ENCODE measurements around the gene TBC1D21. TPM values are rescaled to one million over a fixed set of nuclear protein-coding genes. Genes with fewer than 3 reads are reported as not detected.

Gene TBC1D21
- total RNA-seq, 1 donor from 2014 or later, result not detected

- no peak for TF ChIP-seq CTCF (IDR thresholded peaks at IDR 0.05; ENCODE audit: insufficient read depth, low read depth, low read length)
- no peak for TF ChIP-seq EZH2 (IDR thresholded peaks at IDR 0.05; ENCODE audit: insufficient read depth, low read length)
- Mint-ChIP-seq H3K4me3 (ENCODE audit: unreplicated experiment) (no peak overlapping the region), H3K36me3 (ENCODE audit: low read depth, unreplicated experiment) (peaks cover 9% of the 10 kb centered on the region), H3K4me1 (ENCODE audit: low read depth, unreplicated experiment) (no peaks in the 10 kb centered on the region), H3K27me3 (ENCODE audit: low read depth, unreplicated experiment) (peaks cover 68% of the 10 kb centered on the region), H3K27ac (ENCODE audit: unreplicated experiment) (no peak overlapping the region), H3K9me3 (ENCODE audit: unreplicated experiment) (peaks cover 11% of the 10 kb centered on the region)
- no peaks in the 10 kb centered on the region for H4K20me1 ChIP-seq (ENCODE audit: insufficient read depth, low read length)
- no peak for FAIRE-seq
- H3K4me1 ChIP-seq (ENCODE audit: insufficient read depth, low read length), result no peaks in the 10 kb centered on the region
- H2AFZ ChIP-seq (ENCODE audit: low read depth, low read length), result no peak overlapping the region
- no peak for DNase-seq (ENCODE audit: low read depth)
- H3K36me3 ChIP-seq (ENCODE audit: insufficient read depth, low read length), result no peaks in the 10 kb centered on the region
- no peaks in the 10 kb centered on the region for H3K79me2 ChIP-seq (ENCODE audit: insufficient read depth, low read length)
- no peaks in the 10 kb centered on the region for H3K9me3 ChIP-seq (ENCODE audit: insufficient read depth, low read depth, low read length)
- no peak overlapping the region for H3K4me3 ChIP-seq (ENCODE audit: insufficient read depth, low read depth, low read length)
- no peak overlapping the region for H3K27ac ChIP-seq (ENCODE audit: low read depth, low read length)
- no peak overlapping the region for H3K4me2 ChIP-seq (ENCODE audit: low read length)
- H3K9ac ChIP-seq (ENCODE audit: low read length), result no peak overlapping the region
- peaks cover 8% of the 10 kb centered on the region for H3K27me3 ChIP-seq (ENCODE audit: insufficient read depth, low read length)
These were observed 15.1 kb downstream of the TBC1D21 start for GRCh38 chr15:73888224-73889041.

GRCh38 chr15:73889053-73889761 is 15.8 kb downstream of the TBC1D21 start:
- Histone ChIP-seq H3K27me3 (ENCODE audit: insufficient read depth, low read length) (peaks cover 8% of the 10 kb centered on the region), H3K36me3 (ENCODE audit: insufficient read depth, low read length) (no peaks in the 10 kb centered on the region), H3K4me3 (ENCODE audit: insufficient read depth, low read depth, low read length) (no peak overlapping the region), H2AFZ (ENCODE audit: low read depth, low read length) (no peak overlapping the region), H3K27ac (ENCODE audit: low read depth, low read length) (no peak overlapping the region), H3K4me2 (ENCODE audit: low read length) (no peak overlapping the region), H3K4me1 (ENCODE audit: insufficient read depth, low read length) (no peaks in the 10 kb centered on the region), H3K9ac (ENCODE audit: low read length) (no peak overlapping the region), H3K9me3 (ENCODE audit: insufficient read depth, low read depth, low read length) (no peaks in the 10 kb centered on the region), H4K20me1 (ENCODE audit: insufficient read depth, low read length) (no peaks in the 10 kb centered on the region), H3K79me2 (ENCODE audit: insufficient read depth, low read length) (no peaks in the 10 kb centered on the region)
- peaks cover 7% of the 10 kb centered on the region for H3K9me3 Mint-ChIP-seq (ENCODE audit: unreplicated experiment)
- peaks cover 7% of the 10 kb centered on the region for H3K36me3 Mint-ChIP-seq (ENCODE audit: low read depth, unreplicated experiment)
- H3K4me1 Mint-ChIP-seq (ENCODE audit: low read depth, unreplicated experiment), result no peaks in the 10 kb centered on the region
- peaks cover 61% of the 10 kb centered on the region for H3K27me3 Mint-ChIP-seq (ENCODE audit: low read depth, unreplicated experiment)
- H3K27ac Mint-ChIP-seq (ENCODE audit: unreplicated experiment), result no peak overlapping the region
- FAIRE-seq (no peak), DNase-seq (ENCODE audit: low read depth) (no peak)
- H3K4me3 Mint-ChIP-seq (ENCODE audit: unreplicated experiment), result no peak overlapping the region
- TF ChIP-seq EZH2 (IDR thresholded peaks at IDR 0.05; ENCODE audit: insufficient read depth, low read length), result no peak
- TF ChIP-seq CTCF (IDR thresholded peaks at IDR 0.05; ENCODE audit: insufficient read depth, low read depth, low read length), result no peak

Measured in astrocyte (in vitro differentiated cells and primary cell).